B cell (primary cell): ENCODE measurements around the gene ACAP2. TPM values are rescaled to one million over a fixed set of nuclear protein-coding genes. Genes with fewer than 3 reads are reported as not detected.
"Not testable (repeated sequence)": the region's sequence is repeated elsewhere in the genome, so short reads cannot be mapped to it uniquely, and the experiment has no call there.

ENCODE experiments used
- ATAC-seq: fragments of 200-7000 bp; cut with Tn5 transposase; one replicate; pipeline ENCODE4 v1.10.0; 2021; ENCODE audit warnings: low read depth, mild to moderate bottlenecking, moderate number of reproducible peaks, moderate library complexity
- CTCF ChIA-PET: fragments of 350-600 bp; sonication (Branson Sonifier 250); formaldehyde crosslinking; loops from one replicate; lab custom pipeline; 2021; ENCODE audit warnings: antibody characterized with exemption, inconsistent platforms; lab: Charles Lee
- POLR2A ChIA-PET: fragments of 350-600 bp; sonication (Branson Sonifier 250); formaldehyde crosslinking; loops from one replicate; lab custom pipeline; 2021; ENCODE audit warnings: antibody characterized with exemption; lab: Charles Lee
- DNase-seq: peaks from one replicate; pipeline ENCODE4 v3.0.0; 2013
- H2AFZ ChIP-seq: 2 replicates; pipeline ENCODE4 v1.6.1; 2012; ENCODE audit warnings: mild to moderate bottlenecking, low read depth, low read length; ENCODE audit not compliant: insufficient read depth, poor library complexity, severe bottlenecking
- H3K27ac ChIP-seq, 2 donors: 1 replicate in 1 of 2; 2 replicates in 1 of 2; pipeline ENCODE4 v1.5.1; 2012 to 2013; ENCODE audit warnings: low read length in 2 of 2, mild to moderate bottlenecking in 2 of 2, moderate library complexity in 1 of 2
- H3K27me3 ChIP-seq, 4 experiments: fragments of 200-600 bp in 1 of 4; sonication (generic) in 1 of 4; replicated peaks in 1 of 4; 1 replicate in 2 of 4; 2 replicates in 2 of 4; pipeline versions ENCODE4 v1.6.1 to v1.7.0; 2013 to 2016; ENCODE audit warnings: low read length in 3 of 4, mild to moderate bottlenecking in 2 of 4, mixed read lengths in 1 of 4, moderate library complexity in 1 of 4; ENCODE audit not compliant: insufficient read depth in 4 of 4, control insufficient read depth in 3 of 4; ENCODE audit errors: control extremely low read depth in 1 of 4
- H3K36me3 ChIP-seq, 2 experiments: replicated peaks in 1 of 2; 1 replicate in 1 of 2; 2 replicates in 1 of 2; pipeline versions ENCODE4 v1.6.1 to v1.7.1; 2013; ENCODE audit warnings: low read length in 1 of 2; ENCODE audit not compliant: insufficient read depth in 2 of 2, control insufficient read depth in 1 of 2; ENCODE audit errors: control extremely low read depth in 1 of 2, extremely low read depth in 1 of 2
- H3K4me1 ChIP-seq, 2 donors: fragments of 200-600 bp in 1 of 2; sonication (generic) in 1 of 2; 1 replicate in 1 of 2; 2 replicates in 1 of 2; pipeline versions ENCODE4 v1.5.1 to v1.6.1; 2013 to 2017; ENCODE audit warnings: low read length in 2 of 2; ENCODE audit not compliant: control insufficient read depth in 2 of 2, insufficient read depth in 2 of 2
- H3K4me2 ChIP-seq: replicated peaks from 2 replicates; pipeline ENCODE3; 2012; ENCODE audit warnings: mild to moderate bottlenecking, low read depth, low read length; ENCODE audit not compliant: poor library complexity, severe bottlenecking
- H3K4me3 ChIP-seq, 5 experiments: fragments of 200-600 bp in 1 of 5; sonication (generic) in 1 of 5; 1 replicate in 3 of 5; 2 replicates in 2 of 5; pipeline versions ENCODE4 v1.5.1 to v1.7.0; 2011 to 2016; ENCODE audit warnings: low read length in 4 of 5, mild to moderate bottlenecking in 4 of 5, low read depth in 2 of 5, control low read depth in 1 of 5, moderate library complexity in 1 of 5; ENCODE audit not compliant: insufficient read depth in 1 of 5; ENCODE audit errors: control extremely low read depth in 1 of 5, extremely low read depth in 1 of 5
- H3K79me2 ChIP-seq: fragments of 200-600 bp; sonication (generic); one replicate; pipeline ENCODE4 v1.6.0; 2016; ENCODE audit warnings: low read length; ENCODE audit not compliant: control insufficient read depth, insufficient read depth
- H3K9ac ChIP-seq: fragments of 200-600 bp; sonication (generic); 2 replicates; pipeline ENCODE4 v1.6.1; 2017; ENCODE audit warnings: mild to moderate bottlenecking, low read length, moderate library complexity
- H3K9me3 ChIP-seq, 3 donors: one replicate each; pipeline versions ENCODE4 v1.6.1 to v1.7.1; 2013; ENCODE audit warnings: low read length in 2 of 3; ENCODE audit not compliant: control insufficient read depth in 2 of 3, insufficient read depth in 1 of 3; ENCODE audit errors: control extremely low read depth in 1 of 3
- H4K20me1 ChIP-seq: 2 replicates; pipeline ENCODE4 v1.6.0; 2012; ENCODE audit warnings: mild to moderate bottlenecking, low read length; ENCODE audit not compliant: insufficient read depth, control insufficient read depth, poor library complexity, severe bottlenecking
- H3K27ac Mint-ChIP-seq: one replicate; pipeline ENCODE4 v1.8.0; 2021; ENCODE audit warnings: mixed read lengths
- H3K27me3 Mint-ChIP-seq: one replicate; pipeline ENCODE4 v1.8.0; 2021; ENCODE audit warnings: mixed read lengths
- H3K4me1 Mint-ChIP-seq: one replicate; pipeline ENCODE4 v1.8.0; 2021; ENCODE audit warnings: mixed read lengths
- H3K4me3 Mint-ChIP-seq: one replicate; pipeline ENCODE4 v1.8.0; 2021; ENCODE audit warnings: mixed read lengths
- H3K9me3 Mint-ChIP-seq: one replicate; pipeline ENCODE4 v1.8.0; 2022; ENCODE audit warnings: mixed read lengths; ENCODE audit not compliant: insufficient read depth
- EZH2 ChIP-seq: IDR thresholded peaks from 2 replicates; pipeline ENCODE4 v1.6.1; 2012; ENCODE audit warnings: borderline replicate concordance, low read depth, mild to moderate bottlenecking, moderate library complexity, low read length; ENCODE audit not compliant: insufficient read depth, poor library complexity, severe bottlenecking
- WGBS: methylation state at CpG from one replicate; pipeline ENCODE4 v1.1.5; 2013; ENCODE audit warnings: missing lambda C conversion rate; ENCODE audit not compliant: insufficient coverage; 5-methylcytosine and 5-hydroxymethylcytosine counted together
- intact Hi-C: fragments of 100-400 bp; cut with micrococcal nuclease; formaldehyde crosslinking; loops from one replicate; pipeline ENCODE4 v1.10.0; 2022
- polyA plus RNA-seq: library from polyadenylated mRNA; depleted of rRNA; stranded (reverse); fragments of >200 nt; gene quantifications from 2 replicates; pipeline ENCODE4 v1.2.3, GENCODE V29; 2012
- total RNA-seq, 2 donors: library from RNA; stranded (reverse); fragments of 120-200 nt in 1 of 2; gene quantifications; 1 replicate in 1 of 2; 2 replicates in 1 of 2; pipeline versions ENCODE4 v1.2.3 to v1.2.4, GENCODE V29; 2013 to 2022
- TF ChIP-seq, protein P1 (sequence below): fragments of 200-600 bp; IDR thresholded peaks from one replicate; pipeline ENCODE4 v1.8.0; 2022; ENCODE audit warnings: antibody characterized with exemption, mild to moderate bottlenecking

Gene ACAP2
- total and polyA plus RNA-seq, 2 donors (not counting 1 experiment from before 2014, with no cell fraction given), result 18.6 to 113 TPM

DNA sequence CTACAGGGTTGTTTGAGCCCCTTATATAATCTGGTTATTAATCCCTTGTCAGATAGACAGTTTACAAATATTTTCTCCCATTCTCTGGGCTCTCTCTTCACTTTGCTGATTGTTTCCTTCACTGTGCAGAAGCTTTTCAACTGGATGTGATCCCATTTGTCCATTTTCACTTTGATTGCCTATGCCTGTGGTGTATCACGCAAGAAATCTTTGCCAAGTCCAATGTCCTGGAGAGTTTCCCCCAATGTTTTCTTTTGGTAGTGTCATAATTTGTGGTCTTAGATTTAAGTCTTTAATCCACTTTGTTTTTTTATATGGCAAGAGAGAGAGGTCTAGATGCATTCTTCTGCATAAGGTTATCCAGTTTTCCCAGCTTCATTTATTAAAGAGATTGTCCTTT, 212.6 kb downstream of the ACAP2 start:
- no peak overlapping the region for H3K4me3 Mint-ChIP-seq
- intact Hi-C loops, result no loop called here
- peaks cover 2% of the 10 kb centered on the region for H3K9me3 Mint-ChIP-seq
- ChIA-PET CTCF (no interaction called here), POLR2A (no interaction called here)
- Histone ChIP-seq H2AFZ (no peak overlapping the region), H3K4me3 (no peak overlapping the region), H3K36me3 (no peaks in the 10 kb centered on the region), H3K4me2 (no peak overlapping the region), H3K27ac (no peak overlapping the region), H3K9ac (no peak overlapping the region), H3K9me3 (no peaks in the 10 kb centered on the region), H3K27me3 (no peaks in the 10 kb centered on the region), H3K79me2 (no peaks in the 10 kb centered on the region), H3K4me1 (peaks cover 0 to 11% of the 10 kb centered on the region in 2 donors), H4K20me1 (no peaks in the 10 kb centered on the region)
- H3K27ac Mint-ChIP-seq, result no peak overlapping the region
- ATAC-seq (no peak), DNase-seq (no peak)
- TF ChIP-seq, protein P1, sequence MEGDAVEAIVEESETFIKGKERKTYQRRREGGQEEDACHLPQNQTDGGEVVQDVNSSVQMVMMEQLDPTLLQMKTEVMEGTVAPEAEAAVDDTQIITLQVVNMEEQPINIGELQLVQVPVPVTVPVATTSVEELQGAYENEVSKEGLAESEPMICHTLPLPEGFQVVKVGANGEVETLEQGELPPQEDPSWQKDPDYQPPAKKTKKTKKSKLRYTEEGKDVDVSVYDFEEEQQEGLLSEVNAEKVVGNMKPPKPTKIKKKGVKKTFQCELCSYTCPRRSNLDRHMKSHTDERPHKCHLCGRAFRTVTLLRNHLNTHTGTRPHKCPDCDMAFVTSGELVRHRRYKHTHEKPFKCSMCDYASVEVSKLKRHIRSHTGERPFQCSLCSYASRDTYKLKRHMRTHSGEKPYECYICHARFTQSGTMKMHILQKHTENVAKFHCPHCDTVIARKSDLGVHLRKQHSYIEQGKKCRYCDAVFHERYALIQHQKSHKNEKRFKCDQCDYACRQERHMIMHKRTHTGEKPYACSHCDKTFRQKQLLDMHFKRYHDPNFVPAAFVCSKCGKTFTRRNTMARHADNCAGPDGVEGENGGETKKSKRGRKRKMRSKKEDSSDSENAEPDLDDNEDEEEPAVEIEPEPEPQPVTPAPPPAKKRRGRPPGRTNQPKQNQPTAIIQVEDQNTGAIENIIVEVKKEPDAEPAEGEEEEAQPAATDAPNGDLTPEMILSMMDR, result no peak
- no peak for TF ChIP-seq EZH2
- no peaks in the 10 kb centered on the region for H3K27me3 Mint-ChIP-seq
- H3K4me1 Mint-ChIP-seq, result peaks cover 19% of the 10 kb centered on the region
- no CpG with 5 or more reads among the region's 1 CpG for WGBS

DNA sequence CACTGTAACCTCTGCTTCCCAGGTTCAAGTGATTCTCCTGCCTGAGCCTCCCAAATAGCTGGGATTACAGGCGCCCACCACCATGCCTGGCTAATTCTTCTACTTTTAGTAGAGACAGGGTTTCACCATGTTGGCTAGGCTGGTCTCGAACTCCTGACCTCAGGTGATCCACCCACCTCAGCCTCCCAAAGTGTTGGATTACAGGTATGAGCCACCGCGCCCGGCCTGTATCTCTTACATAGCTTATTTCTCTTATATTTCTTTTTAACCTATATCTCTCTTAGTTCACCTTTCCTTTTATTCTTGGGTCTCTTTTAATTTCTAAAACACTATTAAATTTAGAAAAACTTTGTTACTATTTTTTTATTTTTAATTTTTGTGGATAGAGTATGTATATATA, 213.9 kb downstream of the ACAP2 start:
- H3K27me3 ChIP-seq, H3K79me2 ChIP-seq, ATAC-seq, DNase-seq, H3K27ac ChIP-seq, H4K20me1 ChIP-seq, H3K4me2 ChIP-seq, H3K36me3 ChIP-seq, H3K9me3 ChIP-seq, H3K9me3 Mint-ChIP-seq, POLR2A ChIA-PET, intact Hi-C loops, H3K4me3 Mint-ChIP-seq, H3K4me3 ChIP-seq, CTCF ChIA-PET, H3K27me3 Mint-ChIP-seq, H2AFZ ChIP-seq, H3K9ac ChIP-seq, H3K27ac Mint-ChIP-seq: not testable (repeated sequence)
- peaks cover 19% of the 10 kb centered on the region for H3K4me1 Mint-ChIP-seq
- WGBS, result 100% methylated on average over 1 of the region's 5 CpGs
- H3K4me1 ChIP-seq, result peaks cover 0 to 11% of the 10 kb centered on the region in 2 donors
